ENCODE data around the gene CIITA. TPM values are rescaled to one million over a fixed set of nuclear protein-coding genes. Genes with fewer than 3 reads are reported as not detected.

CIITA gene
- total and polyA plus RNA-seq, 11 donors = 1.6 to 73.9 (median 8.2) TPM

DNA sequence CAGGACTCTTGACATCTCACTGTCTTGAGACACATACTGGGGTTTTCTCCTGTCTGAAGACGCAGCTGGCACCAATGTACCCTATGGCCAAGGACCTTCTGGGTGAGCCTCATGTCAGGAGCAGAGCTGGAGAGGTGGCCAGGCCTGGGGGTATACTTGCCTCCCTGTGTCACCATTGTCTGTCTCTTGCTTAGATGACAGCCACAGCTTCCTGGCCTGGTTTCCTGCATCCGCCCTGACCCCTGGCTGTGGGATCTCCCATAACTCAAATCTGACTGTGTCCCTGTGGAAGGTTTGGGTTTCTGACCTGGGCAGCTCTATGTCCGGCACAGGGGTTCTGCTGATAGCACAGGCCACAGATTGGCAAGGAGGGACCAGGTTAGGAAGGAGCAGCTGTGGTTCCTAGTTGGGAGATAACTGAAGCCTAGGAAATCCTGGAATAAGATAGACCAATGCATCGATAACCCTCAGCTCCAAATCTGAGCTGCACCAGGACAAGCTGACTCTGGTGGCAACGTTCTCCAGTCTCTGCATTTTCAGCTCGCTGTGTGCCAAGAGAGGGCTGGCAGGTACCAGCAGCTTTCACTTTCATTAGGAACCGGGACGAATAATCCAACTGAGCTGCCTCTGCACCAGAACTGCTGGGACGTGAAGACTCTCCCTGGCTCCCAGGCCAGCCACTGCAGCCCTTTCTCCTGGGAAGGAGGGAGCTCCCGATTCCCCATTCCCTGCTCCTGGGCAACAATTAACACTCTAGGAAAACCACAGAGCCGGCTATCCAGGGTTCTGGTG is 60.3 kb downstream of the CIITA start:
- peaks cover 0 to 18% (median 6%) of the 10 kb centered on the region in 9 donors for H3K36me3 ChIP-seq
- no peaks in the 10 kb centered on the region for H3K9me3 ChIP-seq
- DNase-seq = peak in 3 of 5 donors; percentile 42 to 53 (median 44)
- intact Hi-C loops (cut with DNase I) = no loop called here
- WGBS, 4 donors = 13 to 28% (median 23%) methylated on average over 5 to 11 of the region's 11 CpGs
- H3K27me3 ChIP-seq = no peaks in the 10 kb centered on the region
- peaks cover 15 to 90% (median 81%) of the 10 kb centered on the region in 12 donors for H3K4me1 ChIP-seq
- TF ChIP-seq POLR2A (IDR thresholded peaks at IDR 0.05) = no peak
- TF ChIP-seq, protein P1, sequence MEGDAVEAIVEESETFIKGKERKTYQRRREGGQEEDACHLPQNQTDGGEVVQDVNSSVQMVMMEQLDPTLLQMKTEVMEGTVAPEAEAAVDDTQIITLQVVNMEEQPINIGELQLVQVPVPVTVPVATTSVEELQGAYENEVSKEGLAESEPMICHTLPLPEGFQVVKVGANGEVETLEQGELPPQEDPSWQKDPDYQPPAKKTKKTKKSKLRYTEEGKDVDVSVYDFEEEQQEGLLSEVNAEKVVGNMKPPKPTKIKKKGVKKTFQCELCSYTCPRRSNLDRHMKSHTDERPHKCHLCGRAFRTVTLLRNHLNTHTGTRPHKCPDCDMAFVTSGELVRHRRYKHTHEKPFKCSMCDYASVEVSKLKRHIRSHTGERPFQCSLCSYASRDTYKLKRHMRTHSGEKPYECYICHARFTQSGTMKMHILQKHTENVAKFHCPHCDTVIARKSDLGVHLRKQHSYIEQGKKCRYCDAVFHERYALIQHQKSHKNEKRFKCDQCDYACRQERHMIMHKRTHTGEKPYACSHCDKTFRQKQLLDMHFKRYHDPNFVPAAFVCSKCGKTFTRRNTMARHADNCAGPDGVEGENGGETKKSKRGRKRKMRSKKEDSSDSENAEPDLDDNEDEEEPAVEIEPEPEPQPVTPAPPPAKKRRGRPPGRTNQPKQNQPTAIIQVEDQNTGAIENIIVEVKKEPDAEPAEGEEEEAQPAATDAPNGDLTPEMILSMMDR (IDR thresholded peaks at IDR 0.05) = peak in 2 of 12 donors; percentile 19 to 23
- peak overlapping the region; percentile 33 to 96 (median 74) for H3K27ac ChIP-seq
- H3K4me3 ChIP-seq = peak overlapping the region in 9 of 12 donors; percentile 21 to 99 (median 35)
- peak in 2 of 4 donors; percentile 11 to 13 for ATAC-seq

DNA sequence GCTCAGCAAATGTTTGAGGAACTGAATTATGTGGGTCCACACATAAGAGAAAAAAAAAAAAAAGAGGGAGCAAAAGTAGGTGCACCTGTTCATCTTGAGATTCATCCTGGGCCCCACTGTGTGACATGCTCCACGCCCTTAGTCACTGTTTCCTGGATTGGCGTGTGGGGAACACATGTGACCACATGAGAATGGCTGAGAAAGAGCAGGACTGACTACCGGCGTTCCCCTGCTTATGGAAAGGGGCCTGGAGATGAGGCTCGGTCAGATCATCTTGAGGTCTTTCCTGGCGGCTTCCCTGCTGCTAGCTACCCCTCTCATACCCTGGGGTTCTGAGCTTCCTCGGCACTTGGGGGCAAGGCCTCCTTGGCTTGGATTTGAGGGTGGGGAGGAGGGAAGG is 61.3 kb downstream of the CIITA start:
- Histone ChIP-seq H3K9me3 (no peaks in the 10 kb centered on the region), H3K27ac (peak overlapping the region in 11 of 12 donors; percentile 57 to 96 (median 75)), H3K27me3 (no peaks in the 10 kb centered on the region), H3K4me1 (peaks cover 15 to 91% (median 85%) of the 10 kb centered on the region in 12 donors), H3K36me3 (peaks cover 0 to 11% (median 5%) of the 10 kb centered on the region in 9 donors), H3K4me3 (peak overlapping the region in 8 of 12 donors; percentile 3 to 99 (median 66))
- 20 to 53% (median 35%) methylated on average over 7 of the region's 7 CpGs for WGBS, 4 donors
- TF ChIP-seq, protein P1 (IDR thresholded peaks at IDR 0.05) = no peak
- TF ChIP-seq POLR2A (IDR thresholded peaks at IDR 0.05) = no peak
- DNase-seq = peak in 2 of 5 donors; percentile 25 to 29
- ATAC-seq = no peak
- intact Hi-C loops (cut with DNase I) = no loop called here

DNA sequence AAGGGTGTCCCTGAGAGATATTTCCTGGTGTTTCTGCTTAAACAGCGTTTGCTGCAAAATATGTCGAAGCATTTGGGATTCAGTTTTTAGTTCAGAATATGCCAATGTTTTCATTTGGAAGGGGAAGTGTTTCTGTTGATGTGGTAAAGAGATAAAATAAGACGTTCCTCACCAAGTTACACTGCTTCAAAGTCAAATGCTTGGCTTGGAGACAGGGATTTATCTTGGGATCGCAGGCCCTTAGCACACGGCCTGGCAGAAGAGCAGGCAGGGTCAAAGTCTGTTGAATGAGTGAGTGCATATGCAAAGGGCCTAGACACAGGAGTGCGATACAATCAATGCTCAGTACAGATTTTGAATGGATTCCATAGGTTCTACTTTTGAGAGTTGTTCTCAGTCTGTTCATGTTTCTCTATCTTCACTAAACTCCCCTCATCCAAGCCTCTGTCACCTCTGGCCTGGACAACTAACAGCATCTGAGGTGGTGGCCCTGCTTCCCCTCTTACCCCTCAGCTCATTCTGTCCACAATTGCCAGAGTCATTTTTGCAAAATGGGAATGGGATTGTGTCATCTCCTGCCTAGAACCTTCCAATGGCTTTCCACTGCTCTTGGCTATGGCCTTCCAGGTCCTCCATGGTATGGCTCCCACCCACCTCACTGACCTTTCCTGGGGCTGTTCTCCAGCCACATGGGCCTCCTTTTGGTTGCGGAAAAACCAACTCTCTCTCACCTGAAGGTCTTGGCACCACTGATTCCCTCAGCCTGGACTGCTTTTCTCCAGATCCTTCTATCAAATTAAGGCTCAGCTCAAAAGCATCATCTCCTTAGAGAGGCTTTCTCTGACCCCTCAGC is 62.0 kb downstream of the CIITA start:
- TF ChIP-seq, protein P1 (IDR thresholded peaks at IDR 0.05) = no peak
- no peak for TF ChIP-seq POLR2A (IDR thresholded peaks at IDR 0.05)
- ATAC-seq = no peak
- H3K9me3 ChIP-seq = no peaks in the 10 kb centered on the region
- intact Hi-C loops (cut with DNase I) = no loop called here
- peak overlapping the region in 11 of 12 donors; percentile 57 to 96 (median 78) for H3K27ac ChIP-seq
- H3K27me3 ChIP-seq = no peaks in the 10 kb centered on the region
- peak in 1 of 5 donors; percentile 15 for DNase-seq
- peaks cover 15 to 90% (median 80%) of the 10 kb centered on the region in 12 donors for H3K4me1 ChIP-seq
- 37 to 47% (median 38%) methylated on average over 7 of the region's 7 CpGs for WGBS, 4 donors
- H3K36me3 ChIP-seq = peaks cover 0 to 10% (median 0%) of the 10 kb centered on the region in 9 donors
- H3K4me3 ChIP-seq = peak overlapping the region in 8 of 12 donors; percentile 36 to 99 (median 78)

All from heart left ventricle (tissue), 16 donors.